Measurements from ENCODE around the gene GPR141.

Gene GPR141

GRCh38 chr7:37683246-37684120, at the start of gene GPR141:
TSS of gene GPR141 (plus strand) at chr7:37683766. CDS start at chr7:37740394, 56,628 bp downstream.
- no peak for DNase-seq

GRCh38 chr7:37635346-37635745, 48.2 kb upstream of the GPR141 start:
- DNase-seq: no peak

GRCh38 chr7:37642028-37642540, 41.5 kb upstream of the GPR141 start:
- DNase-seq: no peak

GRCh38 chr7:37643876-37644275, 39.7 kb upstream of the GPR141 start:
- DNase-seq: no peak

GRCh38 chr7:37645282-37646050, 38.1 kb upstream of the GPR141 start:
- no peak for DNase-seq

- no peak for DNase-seq
These were observed 26.5 kb upstream of the GPR141 start for GRCh38 chr7:37656913-37657530.

GRCh38 chr7:37657816-37658215, 25.8 kb upstream of the GPR141 start:
- no peak for DNase-seq

- no peak for DNase-seq
These were observed 23.5 kb upstream of the GPR141 start for GRCh38 chr7:37659971-37660565.

- DNase-seq: no peak
These were observed 23.0 kb upstream of the GPR141 start for GRCh38 chr7:37660614-37661013.

- no peak for DNase-seq
These were observed 19.9 kb upstream of the GPR141 start for GRCh38 chr7:37663693-37664092.

- DNase-seq: no peak
These were observed 18.1 kb upstream of the GPR141 start for GRCh38 chr7:37665352-37666022.

- no peak for DNase-seq
These were observed 17.4 kb upstream of the GPR141 start for GRCh38 chr7:37666026-37666799.

- DNase-seq: no peak
These were observed 13.7 kb upstream of the GPR141 start for GRCh38 chr7:37669818-37670217.

- no peak for DNase-seq
These were observed 13.1 kb upstream of the GPR141 start for GRCh38 chr7:37670436-37670835.

- no peak for DNase-seq
These were observed 11.7 kb upstream of the GPR141 start for GRCh38 chr7:37671876-37672275.

GRCh38 chr7:37672926-37673325, 10.6 kb upstream of the GPR141 start:
- DNase-seq: no peak

GRCh38 chr7:37673523-37673922, 10.0 kb upstream of the GPR141 start:
- DNase-seq: no peak

- DNase-seq: no peak
These were observed 9.0 kb upstream of the GPR141 start for GRCh38 chr7:37674531-37674930.

- DNase-seq: no peak
These were observed 7.8 kb upstream of the GPR141 start for GRCh38 chr7:37675749-37676148.

GRCh38 chr7:37684927-37685326, 1.4 kb downstream of the GPR141 start:
- no peak for DNase-seq

GRCh38 chr7:37686556-37687345, 3.2 kb downstream of the GPR141 start:
- no peak for DNase-seq
